K562 (cell line): ENCODE measurements around the gene NXN.

Experiments used
- ELF4 ChIP-seq: fragments of 450-650 bp; formaldehyde crosslinking; IDR thresholded peaks from 2 replicates; pipeline ENCODE4 v1.4.0; 2022; ENCODE audit warnings: missing genetic modification characterization
- GABPB1 ChIP-seq: sonication (generic); formaldehyde crosslinking; IDR thresholded peaks from 2 replicates; pipeline ENCODE4 v1.8.0; 2022; ENCODE audit warnings: mild to moderate bottlenecking, missing genetic modification reagents
- MED1 ChIP-seq: sonication (generic); formaldehyde crosslinking; IDR thresholded peaks from 2 replicates; pipeline ENCODE4 v1.8.1; 2023; ENCODE audit warnings: missing genetic modification reagents, borderline replicate concordance
- MYC ChIP-seq, 2 experiments: fragments of 250-450 bp in 1 of 2; sonication (Bioruptor Pico) in 1 of 2; IDR thresholded peaks; 2 replicates each; pipeline versions ENCODE4 v1.5.1 to v1.6.1; 2012 to 2021; ENCODE audit warnings: low read depth in 2 of 2, borderline replicate concordance in 1 of 2, improper control_type of control experiment in 1 of 2, low read length in 1 of 2, mild to moderate bottlenecking in 1 of 2, moderate library complexity in 1 of 2
- RAD21 ChIP-seq, 2 experiments: fragments of 250-450 bp in 1 of 2; fragments of 450-650 bp in 1 of 2; sonication (Bioruptor Pico) in 1 of 2; formaldehyde crosslinking in 1 of 2; IDR thresholded peaks in 1 of 2; conservative IDR thresholded peaks in 1 of 2; 2 replicates each; pipeline versions ENCODE4 v1.4.0 to v1.8.0; 2020 to 2022; ENCODE audit warnings: mild to moderate bottlenecking in 2 of 2, moderate library complexity in 1 of 2
- RCOR1 ChIP-seq, 2 experiments: IDR thresholded peaks; 2 replicates each; pipeline ENCODE4 v1.6.1; 2012; ENCODE audit warnings: low read depth in 2 of 2, low read length in 2 of 2, borderline replicate concordance in 1 of 2, improper control_type of control experiment in 1 of 2
- RFX5 ChIP-seq: IDR thresholded peaks from 2 replicates; pipeline ENCODE4 v1.6.1; 2011; ENCODE audit warnings: low read depth, mild to moderate bottlenecking, improper control_type of control experiment, low read length
- TBL1XR1 ChIP-seq, 2 experiments: IDR thresholded peaks; 2 replicates each; pipeline ENCODE4 v1.6.1; 2012; ENCODE audit warnings: improper control_type of control experiment in 2 of 2, low read length in 2 of 2, mild to moderate bottlenecking in 1 of 2
- TCF7 ChIP-seq: sonication (generic); IDR thresholded peaks from 2 replicates; pipeline ENCODE4 v1.6.1; 2016; ENCODE audit warnings: antibody characterized with exemption, borderline replicate concordance
- ZC3H11A ChIP-seq: IDR thresholded peaks from 2 replicates; pipeline ENCODE4 v1.6.1; 2012; ENCODE audit warnings: low read depth, low read length, improper control_type of control experiment
- ZNF263 ChIP-seq: sonication (generic); formaldehyde crosslinking; IDR thresholded peaks from 2 replicates; pipeline ENCODE4 v1.8.0; 2022; ENCODE audit warnings: mild to moderate bottlenecking, missing genetic modification reagents, borderline replicate concordance
- TF ChIP-seq, protein P1 (sequence below): fragments of 250-450 bp; sonication (Bioruptor Pico); IDR thresholded peaks from 2 replicates; pipeline ENCODE4 v1.4.0; 2020; ENCODE audit warnings: mild to moderate bottlenecking, moderate library complexity

DNA sequence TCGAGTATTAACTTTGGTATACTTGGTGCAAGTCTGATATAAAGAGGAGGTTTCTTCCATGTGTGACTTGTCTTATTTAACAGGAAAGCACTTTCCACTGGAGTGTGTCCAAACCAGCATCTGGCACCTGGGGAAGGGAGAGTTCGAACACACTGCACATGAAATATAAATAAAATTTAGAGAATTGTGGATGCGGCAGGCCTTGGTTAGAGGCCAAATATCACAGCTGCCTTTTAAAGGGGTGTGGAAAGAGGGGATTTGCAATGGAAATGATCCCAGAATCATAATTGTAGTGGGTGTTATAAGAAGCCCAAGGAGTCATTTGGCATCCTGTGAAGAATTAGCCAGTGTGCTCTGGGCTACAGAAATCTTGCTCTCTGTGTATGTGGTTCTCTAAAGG is 4.3 kb upstream of the NXN start:
- TF ChIP-seq RCOR1 (IDR thresholded peaks at IDR 0.05; ENCODE audit: borderline replicate concordance in 1 of 2, low read depth in 2 of 2, low read length in 2 of 2) (no peak), MYC (IDR thresholded peaks at IDR 0.05; ENCODE audit: low read depth, low read length) (no peak), MYC (CRISPR knock-in tag; IDR thresholded peaks at IDR 0.05; ENCODE audit: borderline replicate concordance, low read depth) (no peak), ELF4 (CRISPR knock-in tag) (no peak), TCF7 (no peak), ZC3H11A (no peak), GABPB1 (no peak), MED1 (no peak), RAD21 (CRISPR knock-in tag; conservative IDR thresholded peaks at IDR 0.05 in 1 of 2, IDR thresholded peaks at IDR 0.05 in 1 of 2) (no peak), RFX5 (no peak), TBL1XR1 (IDR thresholded peaks at IDR 0.05; ENCODE audit: low read length in 2 of 2) (no peak), ZNF263 (CRISPR knock-in tag) (no peak)
- TF ChIP-seq, protein P1, sequence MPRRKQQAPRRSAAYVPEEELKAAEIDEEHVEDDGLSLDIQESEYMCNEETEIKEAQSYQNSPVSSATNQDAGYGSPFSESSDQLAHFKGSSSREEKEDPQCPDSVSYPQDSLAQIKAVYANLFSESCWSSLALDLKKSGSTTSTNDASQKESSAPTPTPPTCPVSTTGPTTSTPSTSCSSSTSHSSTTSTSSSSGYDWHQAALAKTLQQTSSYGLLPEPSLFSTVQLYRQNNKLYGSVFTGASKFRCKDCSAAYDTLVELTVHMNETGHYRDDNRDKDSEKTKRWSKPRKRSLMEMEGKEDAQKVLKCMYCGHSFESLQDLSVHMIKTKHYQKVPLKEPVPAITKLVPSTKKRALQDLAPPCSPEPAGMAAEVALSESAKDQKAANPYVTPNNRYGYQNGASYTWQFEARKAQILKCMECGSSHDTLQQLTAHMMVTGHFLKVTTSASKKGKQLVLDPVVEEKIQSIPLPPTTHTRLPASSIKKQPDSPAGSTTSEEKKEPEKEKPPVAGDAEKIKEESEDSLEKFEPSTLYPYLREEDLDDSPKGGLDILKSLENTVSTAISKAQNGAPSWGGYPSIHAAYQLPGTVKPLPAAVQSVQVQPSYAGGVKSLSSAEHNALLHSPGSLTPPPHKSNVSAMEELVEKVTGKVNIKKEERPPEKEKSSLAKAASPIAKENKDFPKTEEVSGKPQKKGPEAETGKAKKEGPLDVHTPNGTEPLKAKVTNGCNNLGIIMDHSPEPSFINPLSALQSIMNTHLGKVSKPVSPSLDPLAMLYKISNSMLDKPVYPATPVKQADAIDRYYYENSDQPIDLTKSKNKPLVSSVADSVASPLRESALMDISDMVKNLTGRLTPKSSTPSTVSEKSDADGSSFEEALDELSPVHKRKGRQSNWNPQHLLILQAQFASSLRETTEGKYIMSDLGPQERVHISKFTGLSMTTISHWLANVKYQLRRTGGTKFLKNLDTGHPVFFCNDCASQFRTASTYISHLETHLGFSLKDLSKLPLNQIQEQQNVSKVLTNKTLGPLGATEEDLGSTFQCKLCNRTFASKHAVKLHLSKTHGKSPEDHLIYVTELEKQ (CRISPR knock-in tag), result no peak
